ENCODE data around the gene WNT11.
A peak's percentile ranks its signal among the peaks of the same experiment; 100 is the strongest.

Gene WNT11

DNA sequence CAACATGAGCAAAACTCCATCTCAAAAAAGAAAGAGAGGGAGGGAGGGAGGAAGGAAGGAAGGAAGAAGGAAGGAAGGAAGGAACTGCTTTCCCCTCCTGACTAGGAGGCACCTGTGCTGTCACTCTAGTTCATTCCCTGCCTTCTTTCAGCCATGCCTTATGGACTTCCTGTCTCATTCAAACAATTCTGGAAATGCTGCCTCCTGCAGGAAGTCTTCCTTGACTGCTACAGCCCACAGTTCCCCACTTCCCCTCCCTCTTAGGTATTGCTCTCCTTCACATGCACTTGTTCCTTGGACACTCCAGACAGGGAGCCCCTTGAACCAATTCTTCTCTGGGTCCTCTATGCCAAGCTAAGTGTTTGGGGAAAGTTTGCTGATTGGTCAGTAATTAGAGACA is 31.6 kb upstream of the WNT11 start:
- DNase-seq (ENCODE audit: low read depth): no peak

DNA sequence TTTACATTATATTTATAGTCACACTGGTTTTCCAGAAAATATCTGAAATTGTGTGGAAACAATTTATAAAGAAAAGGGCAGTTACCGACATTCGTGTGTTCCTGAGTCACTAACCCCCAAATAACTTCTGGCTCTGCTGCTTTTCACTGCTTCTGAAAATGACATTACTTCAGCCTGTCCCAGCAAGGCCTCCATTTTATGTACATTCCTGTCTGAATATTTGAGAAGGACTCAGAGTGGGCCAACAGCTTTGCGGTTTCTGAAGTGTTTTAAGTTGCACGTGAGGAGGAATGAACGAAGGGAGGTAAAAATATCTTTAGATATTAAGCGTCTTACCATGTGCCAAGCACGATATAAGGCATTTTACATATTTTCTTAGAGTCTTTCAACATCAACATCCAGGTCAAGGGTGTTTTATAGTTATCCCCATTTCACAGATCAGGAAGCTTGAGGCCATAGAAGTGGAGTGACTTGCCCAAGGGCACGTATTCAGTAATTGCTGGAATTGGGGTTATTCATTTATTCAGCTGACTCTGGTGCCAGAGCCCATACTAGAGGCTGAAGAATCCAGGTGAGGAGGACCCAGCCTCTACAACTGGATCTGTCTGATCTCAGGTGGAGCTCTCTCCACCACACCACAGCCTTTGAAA is 30.8 kb upstream of the WNT11 start:
- no peak for DNase-seq (ENCODE audit: low read depth)

- DNase-seq (ENCODE audit: low read depth): peak; percentile 10
Observed at GRCh38 chr11:76236092-76236999, 30.0 kb upstream of the WNT11 start.

DNA sequence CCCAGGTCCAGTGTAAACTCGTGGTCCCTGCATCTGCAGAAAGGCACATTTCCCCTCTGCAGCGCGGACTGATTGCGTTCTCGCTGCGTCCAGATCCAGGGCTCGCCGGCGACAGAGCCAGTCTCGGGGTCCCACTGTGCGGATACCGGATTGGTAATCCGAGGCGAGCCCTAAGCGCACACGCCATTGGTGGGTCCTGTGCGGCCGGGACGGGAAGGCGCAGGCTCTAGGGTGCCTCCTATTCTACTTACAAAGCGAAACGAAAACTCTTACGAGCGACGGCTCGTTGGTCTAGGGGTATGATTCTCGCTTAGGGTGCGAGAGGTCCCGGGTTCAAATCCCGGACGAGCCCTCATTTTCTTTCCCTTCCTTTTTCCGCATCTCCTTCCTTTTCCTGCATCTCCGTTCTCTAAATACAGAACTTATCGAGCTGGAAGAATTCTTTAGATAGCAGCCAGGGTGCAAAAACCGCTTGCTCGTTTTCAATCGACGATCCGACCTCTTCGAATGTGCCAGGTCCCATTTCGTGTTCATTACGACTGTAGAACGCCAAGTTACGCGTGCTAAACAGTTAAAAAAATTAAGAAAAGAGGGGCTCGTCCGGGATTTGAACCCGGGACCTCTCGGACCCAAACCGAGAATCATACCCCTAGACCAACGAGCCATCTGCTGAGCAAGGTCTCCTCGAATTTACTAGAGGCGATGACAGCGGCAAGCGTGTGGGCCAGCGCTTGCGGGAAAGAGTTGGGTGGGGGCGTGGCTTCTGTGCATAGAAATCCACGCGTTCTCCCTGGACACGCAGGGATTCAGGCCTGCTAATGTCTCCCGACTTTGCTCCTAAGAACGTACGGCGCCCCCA is 29.2 kb upstream of the WNT11 start:
- peak; percentile 88 for DNase-seq (ENCODE audit: low read depth)

DNA sequence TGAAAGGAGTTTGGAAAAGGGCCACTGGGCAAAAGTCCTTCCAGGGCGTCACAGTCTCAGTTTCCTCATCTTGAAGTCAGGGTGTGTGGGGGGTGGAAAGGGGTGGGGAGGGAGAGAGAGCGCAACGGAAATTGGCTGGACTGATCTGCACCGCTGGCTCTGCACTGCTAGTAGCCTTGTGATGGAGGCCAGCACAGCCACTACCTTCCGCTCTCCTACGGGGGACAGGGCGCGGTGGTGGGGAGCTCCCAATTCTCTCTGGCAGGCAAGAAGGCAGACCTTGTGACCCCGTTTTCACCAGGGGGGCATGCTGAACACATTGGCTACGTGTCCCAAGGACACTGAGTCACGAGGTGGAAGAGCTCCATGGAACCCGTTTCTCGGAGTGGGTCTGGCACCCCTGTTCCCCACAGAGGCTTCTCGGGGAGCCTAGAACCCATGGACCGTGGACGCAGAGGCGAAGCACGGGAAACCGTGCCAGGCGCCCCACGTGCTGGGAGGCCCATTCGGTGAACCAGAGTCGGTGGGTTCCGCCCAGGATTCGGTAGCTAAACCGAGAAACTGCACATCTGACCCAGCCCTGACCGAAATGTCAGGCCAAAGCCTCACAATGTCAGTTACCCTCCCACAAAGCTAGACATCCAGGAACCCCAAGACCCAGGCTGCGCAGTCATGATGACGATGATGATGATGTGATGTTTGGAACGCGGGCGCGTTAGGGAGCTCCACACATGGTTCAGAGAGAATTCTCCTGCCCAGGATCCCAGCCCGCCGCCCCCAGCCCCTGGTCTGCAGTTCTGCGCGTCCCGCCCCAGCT is 28.3 kb upstream of the WNT11 start:
- DNase-seq (ENCODE audit: low read depth): peak; percentile 15

DNA sequence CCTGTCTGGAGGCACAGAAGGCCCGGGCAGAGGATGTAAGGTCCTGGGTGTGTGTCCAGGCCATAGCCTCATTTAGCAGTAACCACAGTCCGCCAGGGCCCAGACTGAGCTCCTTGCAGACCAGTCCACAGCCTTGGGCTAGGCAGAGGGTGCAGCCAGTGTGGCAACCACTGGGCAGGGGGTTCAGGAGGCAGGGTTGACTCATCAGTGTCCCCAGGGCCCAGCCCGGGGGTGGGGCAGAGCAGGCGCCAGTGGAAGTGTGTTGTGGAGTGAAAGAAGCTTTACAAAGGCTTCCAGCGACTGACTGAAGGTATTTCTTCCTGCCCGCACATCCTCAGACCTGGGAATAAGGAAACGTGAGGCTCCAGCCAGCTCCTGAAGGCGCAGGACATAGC is 27.7 kb upstream of the WNT11 start:
- no peak for DNase-seq (ENCODE audit: low read depth)

DNA sequence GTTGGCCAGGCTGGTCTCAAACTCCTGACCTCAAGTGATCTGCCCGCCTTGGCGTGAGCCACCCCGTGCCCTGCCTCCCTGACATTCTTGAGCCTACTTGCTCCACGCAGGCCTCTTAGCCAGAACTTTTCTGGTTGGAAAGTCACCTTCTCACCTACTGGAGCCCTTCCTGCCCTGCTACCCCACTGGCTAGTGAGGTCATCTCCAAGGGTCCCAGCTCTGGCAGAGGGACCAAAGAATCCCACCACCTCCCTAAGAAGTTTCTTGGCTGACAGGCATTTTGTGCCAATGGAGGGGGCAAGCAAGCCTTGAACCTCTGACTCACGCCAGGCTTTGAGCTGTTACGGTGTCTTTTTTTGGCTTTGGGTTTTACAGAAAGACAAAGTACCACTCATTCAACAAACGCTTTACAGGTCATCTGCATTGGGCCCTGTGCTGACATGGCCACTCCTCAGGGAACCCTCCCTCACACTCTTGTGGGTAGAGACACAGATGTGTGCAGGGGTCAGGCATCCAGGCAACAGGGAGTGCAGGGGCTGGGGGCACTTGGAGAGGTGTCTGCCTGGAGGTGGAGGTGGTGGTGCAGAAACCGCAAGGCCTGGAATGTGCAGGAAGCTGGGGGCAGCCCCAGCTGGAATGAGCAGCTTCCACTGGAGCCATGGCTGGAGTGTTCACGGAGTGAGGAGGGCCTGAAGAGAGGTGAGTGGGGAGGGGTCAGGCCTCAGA is 27.1 kb upstream of the WNT11 start:
- DNase-seq (ENCODE audit: low read depth): no peak

DNA sequence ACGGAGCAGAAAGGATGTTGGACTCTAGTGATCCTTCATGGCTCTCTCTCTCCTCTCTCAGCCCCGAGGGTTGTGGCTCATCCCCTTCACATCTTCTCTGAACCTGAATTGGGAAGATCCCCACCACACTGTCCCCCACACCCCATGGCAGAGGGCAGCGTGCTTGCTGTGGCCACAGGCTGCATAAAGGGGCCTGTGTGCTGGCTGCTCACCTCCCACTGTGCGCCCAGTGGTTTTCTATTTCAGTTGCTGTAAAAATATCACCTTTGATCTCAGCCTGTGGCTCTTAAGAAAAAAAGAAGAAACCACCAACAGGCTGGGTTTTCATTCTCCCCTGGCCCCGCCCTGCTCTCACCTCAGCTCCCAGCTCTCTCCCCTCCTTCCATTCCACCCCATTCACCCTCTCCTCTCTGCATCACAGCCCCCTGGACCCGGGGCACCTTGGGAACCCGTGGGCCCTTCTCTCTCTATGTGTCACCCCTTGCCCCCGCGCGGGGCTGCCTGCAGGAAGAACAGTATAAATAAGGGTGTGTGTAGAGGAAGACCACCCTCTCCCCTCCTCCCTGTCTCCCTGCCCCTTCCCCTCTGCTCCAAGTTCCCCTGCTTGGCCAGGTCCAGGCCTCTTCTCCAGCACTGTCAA is 25.8 kb upstream of the WNT11 start:
- no peak for DNase-seq (ENCODE audit: low read depth)

- no peak for DNase-seq (ENCODE audit: low read depth)
Observed at GRCh38 chr11:76231121-76231738, 24.9 kb upstream of the WNT11 start.

DNA sequence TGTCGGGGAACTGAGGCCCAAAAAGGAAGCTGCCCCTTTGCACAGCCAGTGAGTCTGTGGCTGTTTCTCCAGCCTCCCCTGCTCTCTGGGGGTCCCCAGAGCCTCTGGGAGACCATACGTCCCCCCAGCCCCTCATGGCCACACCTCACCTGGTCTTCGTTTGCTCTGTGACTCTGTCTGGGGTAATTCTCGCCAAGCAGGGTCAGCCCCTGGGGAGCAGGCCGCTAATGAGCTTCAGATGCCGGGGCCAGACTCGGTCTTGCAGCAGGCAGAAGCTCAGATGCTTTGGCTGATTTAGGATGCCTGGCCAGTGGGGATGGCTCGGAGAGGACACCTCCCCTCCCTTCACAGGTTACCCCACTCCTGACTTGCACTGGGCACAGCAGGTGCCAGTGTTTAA is 24.1 kb upstream of the WNT11 start:
- DNase-seq (ENCODE audit: low read depth): no peak

GRCh38 chr11:76229690-76230240 is 23.5 kb upstream of the WNT11 start:
- no peak for DNase-seq (ENCODE audit: low read depth)

DNA sequence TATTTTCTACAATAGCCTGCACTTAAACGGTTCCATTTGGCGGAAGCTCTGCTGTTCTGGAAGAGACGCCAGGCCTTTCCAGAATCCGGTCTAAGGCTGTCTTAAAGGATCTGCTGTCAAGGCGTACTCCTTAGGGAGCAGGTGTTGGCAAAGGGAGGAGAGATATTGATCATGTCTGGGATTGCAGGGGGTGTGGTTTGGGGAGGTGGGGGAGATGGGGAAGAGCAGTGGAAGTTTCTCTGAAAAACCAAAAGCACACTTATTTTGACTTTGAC is 22.5 kb upstream of the WNT11 start:
- DNase-seq (ENCODE audit: low read depth): no peak

- DNase-seq (ENCODE audit: low read depth): no peak
Observed at GRCh38 chr11:76228071-76228874, 22.0 kb upstream of the WNT11 start.

DNA sequence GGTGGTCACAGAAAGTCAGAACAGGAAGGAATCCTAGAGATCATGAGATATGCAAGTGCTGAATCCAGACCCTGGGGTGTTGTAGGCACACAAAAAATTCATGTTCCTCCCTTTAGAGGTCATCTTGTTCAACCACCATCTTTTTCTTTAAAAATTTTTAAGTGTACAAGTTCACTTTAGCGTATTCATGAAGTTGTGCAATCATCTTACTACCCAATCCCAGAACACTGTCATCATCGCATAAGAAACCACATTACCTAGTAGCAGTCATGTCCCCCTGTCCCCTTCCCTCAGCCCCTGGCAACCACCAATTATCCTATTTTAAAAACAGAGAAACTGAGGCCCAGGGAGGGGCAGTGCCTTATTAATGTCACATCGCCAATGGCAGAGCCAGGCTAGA is 20.3 kb upstream of the WNT11 start:
- DNase-seq (ENCODE audit: low read depth): no peak

GRCh38 chr11:76225122-76225611 is 18.9 kb upstream of the WNT11 start:
- no peak for DNase-seq (ENCODE audit: low read depth)

DNA sequence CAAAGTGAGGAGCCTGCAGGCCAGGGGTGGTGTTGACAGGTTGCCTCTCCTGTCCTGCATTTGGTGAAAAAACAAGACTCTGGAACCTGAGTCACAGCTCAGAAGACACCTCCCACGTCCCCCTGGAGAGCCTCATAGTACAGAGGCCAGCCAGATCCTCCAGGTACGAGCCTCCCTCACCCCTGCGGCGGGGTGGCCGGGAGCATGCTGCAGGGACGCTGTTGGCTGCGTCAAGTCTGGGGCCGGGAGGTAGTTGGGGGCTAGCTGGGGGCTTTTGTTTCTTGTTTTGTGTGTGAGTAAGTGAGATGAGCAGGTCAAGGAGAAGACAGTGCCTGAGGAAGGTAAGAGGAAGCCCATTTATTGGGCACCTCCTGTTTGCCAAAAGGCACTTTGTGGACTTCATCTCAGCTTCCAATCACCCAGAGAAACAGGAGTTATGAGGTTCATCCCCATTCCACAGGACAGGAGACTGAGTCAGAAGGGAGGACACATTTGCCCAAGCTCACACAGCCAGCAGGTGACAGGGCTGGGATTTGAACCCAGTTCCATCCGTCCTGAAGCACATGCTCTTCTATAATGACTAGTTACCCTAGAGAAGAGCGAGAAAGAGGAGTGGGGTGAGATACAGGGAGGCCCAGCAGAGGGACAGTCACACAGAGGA is 18.3 kb upstream of the WNT11 start:
- DNase-seq (ENCODE audit: low read depth): no peak

DNA sequence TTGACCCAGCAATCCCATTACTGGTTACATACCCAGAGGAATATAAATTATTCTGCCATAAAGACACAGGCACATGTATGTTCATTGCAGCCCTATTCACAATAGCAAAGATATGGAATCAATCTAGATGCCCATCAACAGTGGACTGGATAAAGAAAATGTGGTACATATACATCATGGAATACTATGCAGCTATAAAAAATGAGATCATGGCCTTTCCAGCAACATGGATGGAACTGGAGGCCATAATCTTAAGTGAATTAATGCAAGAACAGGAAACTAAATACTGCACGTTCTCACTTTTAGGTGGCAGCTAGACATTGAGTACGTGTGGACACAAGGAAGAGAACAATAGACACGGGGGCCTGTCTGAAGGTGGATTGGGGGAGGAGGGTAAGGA is 15.1 kb upstream of the WNT11 start:
- DNase-seq (ENCODE audit: low read depth): no peak

GRCh38 chr11:76219243-76219642 is 12.9 kb upstream of the WNT11 start:
- DNase-seq (ENCODE audit: low read depth): no peak

All from stimulated activated CD8-positive, alpha-beta memory T cell treated with anti-CD3 and anti-CD28 coated beads, Interleukin-12 subunit alpha, Interleukin-12 subunit beta, amount 100 ng/mL, for 1 hour (primary cell).